GM21717 (cell line): ENCODE results near the gene BMX.

Source experiments
- ATAC-seq: cut with Tn5 transposase; IDR thresholded peaks from one replicate; pipeline ENCODE4 v1.9.1; 2021; ENCODE audit warnings: mild to moderate bottlenecking, moderate library complexity; ENCODE audit not compliant: unreplicated experiment

The BMX gene

DNA sequence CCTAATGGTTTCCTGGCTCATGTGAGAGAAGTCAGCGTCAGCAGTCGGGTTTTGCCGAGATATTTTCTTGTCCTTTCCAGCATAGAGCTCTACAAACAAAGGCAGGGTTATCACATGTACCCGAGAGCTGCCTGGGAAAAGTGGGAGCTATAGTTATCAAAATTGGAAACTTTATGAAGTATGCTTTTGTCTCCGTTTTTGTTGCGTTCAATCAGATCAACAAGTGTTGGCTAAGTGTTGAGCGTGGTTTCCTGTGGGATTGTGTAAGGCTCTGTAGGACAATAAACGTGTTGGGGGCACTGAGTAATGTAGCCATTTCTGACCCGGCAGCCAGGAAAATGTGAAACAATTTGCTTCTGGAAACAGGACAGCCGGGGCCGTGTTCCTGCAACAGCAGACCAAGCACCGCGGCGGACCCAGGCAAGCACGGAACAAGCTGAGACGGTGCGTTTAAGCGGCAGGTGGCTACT, at the start of gene BMX:
Gene BMX (plus strand): TSS at position 311 of the 470 bp plus-strand sequence. CDS start 7,547 bp downstream, outside the sequence.
- ATAC-seq = no peak

DNA sequence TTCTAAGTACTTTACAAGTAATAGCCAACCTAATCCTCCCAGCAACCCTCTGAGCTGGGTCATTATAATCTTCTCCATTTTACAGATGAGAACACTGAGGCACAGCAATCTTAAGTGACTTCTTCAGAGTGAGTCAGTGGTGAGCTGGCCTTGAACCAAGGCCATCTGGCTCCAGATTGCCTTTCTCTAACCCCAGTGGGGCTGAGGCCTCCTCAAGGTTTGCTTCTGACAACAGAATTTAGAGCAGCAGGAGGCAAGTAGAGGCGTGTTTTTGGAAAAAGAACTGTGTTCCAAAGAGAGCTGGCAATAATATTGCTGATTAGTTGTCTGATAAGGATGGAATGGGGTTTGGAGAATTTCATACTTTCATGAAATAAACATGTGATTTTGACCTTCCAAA, 48.7 kb upstream of the BMX start:
- no peak for ATAC-seq

- no peak for ATAC-seq
Observed at GRCh38 chrX:15464704-15465103, 35.9 kb upstream of the BMX start.

- ATAC-seq = peak; percentile 79
Observed at GRCh38 chrX:15465347-15465746, 35.3 kb upstream of the BMX start.

DNA sequence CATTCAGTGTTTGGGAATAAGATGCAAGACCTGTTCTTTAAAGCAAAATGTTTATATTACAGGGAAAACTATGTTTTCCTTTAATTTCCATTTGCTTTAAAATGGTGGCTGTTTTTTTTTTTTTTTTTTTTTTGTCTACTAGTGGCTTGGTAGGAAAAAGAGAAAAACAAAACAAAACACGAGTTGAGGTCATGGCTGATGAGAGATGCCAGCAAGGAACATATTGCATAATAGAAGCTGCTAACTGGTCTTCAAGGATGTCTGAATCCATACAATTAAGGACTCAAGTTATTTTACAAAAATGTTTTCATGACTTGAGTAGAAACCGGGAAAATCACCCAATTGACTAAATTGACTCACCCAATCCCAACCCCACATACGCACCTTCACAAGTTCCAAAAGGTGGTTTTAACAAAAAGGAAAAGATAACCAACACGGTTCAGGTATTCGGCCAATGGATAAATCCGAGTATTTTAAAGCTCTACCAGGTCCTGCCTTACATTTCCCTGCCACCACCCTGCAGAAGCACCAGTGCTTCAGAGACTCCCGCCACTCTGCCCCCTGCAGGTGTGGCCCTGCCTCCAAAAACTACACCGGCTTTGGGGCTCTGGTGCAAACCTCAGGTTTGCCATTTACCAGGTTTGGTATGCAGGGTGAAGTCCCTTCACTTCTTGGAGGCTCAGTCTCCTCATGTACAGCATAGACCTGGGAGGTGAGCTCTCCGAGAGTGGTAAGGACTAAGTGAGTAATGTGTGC, 34.5 kb upstream of the BMX start:
- ATAC-seq = no peak

- ATAC-seq = no peak
Observed at GRCh38 chrX:15468036-15468435, 32.6 kb upstream of the BMX start.

GRCh38 chrX:15469613-15470012, 31.0 kb upstream of the BMX start:
- ATAC-seq = no peak

DNA sequence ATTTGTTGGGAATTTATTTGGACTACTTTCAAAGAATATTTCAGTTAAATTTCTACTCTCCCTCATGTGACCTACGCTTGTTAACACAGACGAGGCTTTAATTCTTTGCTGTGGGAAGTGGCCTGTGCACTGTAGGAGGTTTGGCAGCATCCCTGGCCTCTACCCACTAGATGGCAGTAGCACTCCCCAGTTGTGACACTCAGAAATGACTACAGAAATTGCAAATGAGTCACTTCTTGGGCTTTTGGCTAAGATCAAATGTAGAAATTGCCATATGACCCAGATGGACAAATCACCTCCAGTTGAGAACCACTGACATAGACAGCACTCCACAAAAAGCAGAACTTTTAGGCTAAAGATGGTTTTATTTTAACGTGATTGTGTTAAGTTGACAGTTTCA, 29.6 kb upstream of the BMX start:
- peak; percentile 82 for ATAC-seq

GRCh38 chrX:15472531-15472930, 28.1 kb upstream of the BMX start:
- ATAC-seq = no peak

GRCh38 chrX:15474028-15474427, 26.6 kb upstream of the BMX start:
- ATAC-seq = no peak

DNA sequence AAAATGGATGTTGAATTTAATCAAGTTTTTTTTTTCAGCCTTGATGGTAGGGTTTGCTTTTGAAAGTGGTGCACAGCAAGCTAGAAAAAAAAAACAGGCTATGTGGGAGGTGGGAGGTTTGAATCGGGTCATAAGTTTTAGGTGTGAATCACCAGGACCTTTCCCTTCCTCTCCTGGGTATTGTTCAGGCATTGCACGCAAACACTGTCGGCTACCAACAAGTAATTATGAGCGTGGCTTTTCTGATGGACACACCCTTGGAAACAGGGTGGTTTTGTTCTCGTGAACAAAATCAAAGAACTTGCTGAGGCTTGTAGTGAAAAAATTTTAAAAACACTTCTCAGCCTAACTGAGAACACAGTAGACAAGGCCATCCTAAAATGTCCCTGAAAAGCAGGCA, 25.6 kb upstream of the BMX start:
- no peak for ATAC-seq

GRCh38 chrX:15475486-15475885, 25.1 kb upstream of the BMX start:
- no peak for ATAC-seq

- ATAC-seq = no peak
Observed at GRCh38 chrX:15483891-15484290, 16.7 kb upstream of the BMX start.

- no peak for ATAC-seq
Observed at GRCh38 chrX:15492469-15492868, 8.1 kb upstream of the BMX start.

GRCh38 chrX:15493118-15493962, 7.3 kb upstream of the BMX start, which contains the start of gene PIR:
PIR (minus strand) TSS chrX:15493333; CDS start chrX:15491257, 2,076 bp downstream.
- ATAC-seq = peak; percentile 97

DNA sequence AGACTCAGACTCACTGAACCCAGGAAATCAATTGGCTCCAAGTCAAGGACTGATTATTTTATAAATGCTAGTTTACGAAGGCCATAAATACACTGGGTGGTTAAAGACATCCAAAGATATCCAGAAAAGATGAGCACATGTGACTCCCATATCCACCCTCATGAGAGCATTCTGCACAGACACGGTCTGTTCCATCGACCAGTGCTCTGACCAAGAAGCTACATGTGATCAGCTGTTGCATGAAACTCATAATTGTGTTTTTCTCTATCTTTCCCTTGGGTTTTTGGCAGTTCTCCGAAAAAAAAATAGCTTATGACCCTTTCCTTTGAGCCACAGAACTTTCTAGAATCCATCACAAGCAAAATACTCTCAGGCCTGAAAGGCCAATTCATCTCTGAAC, 4.8 kb upstream of the BMX start:
- no peak for ATAC-seq

GRCh38 chrX:15496824-15497223, 3.8 kb upstream of the BMX start:
- ATAC-seq = no peak

GRCh38 chrX:15497865-15498264, 2.7 kb upstream of the BMX start:
- ATAC-seq = no peak

DNA sequence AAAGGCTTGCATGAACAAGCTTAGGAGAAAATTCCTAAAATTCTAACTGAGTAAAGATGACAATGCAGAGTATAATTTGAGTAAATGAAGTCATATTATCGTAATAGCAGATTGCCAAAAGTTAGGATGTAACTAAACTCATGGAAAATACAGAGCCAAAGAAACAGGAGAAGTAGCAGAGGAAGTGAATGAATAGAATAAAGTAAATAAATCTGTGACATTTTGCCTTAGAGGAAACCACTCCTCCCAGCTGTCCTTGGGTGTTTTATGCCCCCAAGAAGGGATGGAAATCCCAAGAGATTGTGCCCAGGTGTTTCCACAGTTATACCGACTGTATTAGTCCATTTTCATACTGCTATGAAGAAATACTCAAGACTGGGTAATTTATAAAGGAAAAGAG, 1.9 kb upstream of the BMX start:
- ATAC-seq = no peak

GRCh38 chrX:15499976-15500375, 631 bp upstream of the BMX start:
- no peak for ATAC-seq

DNA sequence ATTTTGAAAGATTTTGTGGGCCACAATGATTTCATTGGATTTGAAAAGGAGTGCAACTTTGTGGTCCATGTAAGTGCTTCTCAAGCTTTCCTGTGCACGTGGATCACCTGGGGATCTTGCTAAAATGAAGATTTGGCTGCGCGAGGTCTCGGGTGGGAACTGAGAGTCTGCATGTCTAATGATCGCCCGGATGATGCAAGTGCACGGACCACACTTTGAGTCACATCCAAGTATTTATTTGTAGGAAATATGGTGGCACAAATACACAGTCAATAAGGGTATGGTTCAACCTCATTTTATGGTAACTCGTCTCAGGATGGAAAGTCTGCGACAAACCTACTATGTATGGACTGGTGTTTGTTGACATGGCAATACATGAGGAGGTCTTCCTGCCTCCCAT, 899 bp downstream of the BMX start:
- no peak for ATAC-seq

GRCh38 chrX:15504661-15505060, 4.1 kb downstream of the BMX start:
- ATAC-seq = no peak
